HepG2 (cell line): ENCODE data around the gene MRPS17. TPM values are rescaled to one million over a fixed set of nuclear protein-coding genes. Genes with fewer than 3 reads are reported as not detected.
A peak's percentile ranks its signal among the peaks of the same experiment; 100 is the strongest.

Experiments used
- ADNP ChIP-seq: sonication (generic); formaldehyde crosslinking; IDR thresholded peaks from 2 replicates; pipeline ENCODE4 v1.4.0; 2020; ENCODE audit warnings: missing genetic modification reagents
- ATF3 ChIP-seq: sonication (generic); formaldehyde crosslinking; IDR thresholded peaks from 2 replicates; pipeline ENCODE4 v1.4.0; 2020; ENCODE audit warnings: missing genetic modification reagents
- CCAR2 ChIP-seq: fragments of 200-400 bp; formaldehyde crosslinking; optimal IDR thresholded peaks from 2 replicates; pipeline ENCODE3; 2018; ENCODE audit warnings: low read depth, mild to moderate bottlenecking, low read length, moderate library complexity
- CREB3 ChIP-seq: sonication (generic); formaldehyde crosslinking; IDR thresholded peaks from 2 replicates; pipeline ENCODE4 v1.5.0; 2020; ENCODE audit warnings: missing genetic modification reagents
- GTF3A ChIP-seq: sonication (generic); formaldehyde crosslinking; conservative IDR thresholded peaks from 2 replicates; pipeline ENCODE4 v1.4.0; 2020; ENCODE audit warnings: mild to moderate bottlenecking, missing genetic modification reagents
- HNF1B ChIP-seq: sonication (generic); formaldehyde crosslinking; IDR thresholded peaks from 2 replicates; pipeline ENCODE4 v1.5.1; 2020; ENCODE audit warnings: mild to moderate bottlenecking, moderate library complexity, missing genetic modification reagents
- KLF6 ChIP-seq: IDR thresholded peaks from 2 replicates; pipeline ENCODE4 v1.8.0; 2016; ENCODE audit warnings: missing biosample characterization, missing genetic modification reagents
- NBN ChIP-seq: fragments of 450-650 bp; conservative IDR thresholded peaks from 2 replicates; pipeline ENCODE4 v1.6.1; 2017
- RFX3 ChIP-seq: IDR thresholded peaks from 2 replicates; pipeline ENCODE4 v1.6.1; 2016; ENCODE audit warnings: missing biosample characterization, missing genetic modification reagents
- SAP130 ChIP-seq: IDR thresholded peaks from 2 replicates; pipeline ENCODE4 v1.6.1; 2016; ENCODE audit warnings: low read depth
- SMC3 ChIP-seq: IDR thresholded peaks from 2 replicates; pipeline ENCODE4 v1.6.1; 2011; ENCODE audit warnings: low read length, improper control_type of control experiment
- SOX5 ChIP-seq: IDR thresholded peaks from 2 replicates; pipeline ENCODE4 v1.6.1; 2016; ENCODE audit warnings: borderline replicate concordance
- SRSF1 ChIP-seq: fragments of 200-400 bp; formaldehyde crosslinking; optimal IDR thresholded peaks from 2 replicates; pipeline ENCODE3; 2017; ENCODE audit warnings: mild to moderate bottlenecking, low read depth, low read length, moderate library complexity
- TAF15 ChIP-seq: fragments of 200-400 bp; formaldehyde crosslinking; IDR thresholded peaks from one replicate; pipeline ENCODE4 v1.6.1; 2018; ENCODE audit warnings: mild to moderate bottlenecking, low read depth, low read length; ENCODE audit not compliant: poor library complexity, severe bottlenecking
- ZBTB8A ChIP-seq: sonication (generic); formaldehyde crosslinking; IDR thresholded peaks from 2 replicates; pipeline ENCODE4 v1.4.0; 2020; ENCODE audit warnings: mild to moderate bottlenecking, low read depth, missing genetic modification reagents, borderline replicate concordance
- ZNF136 ChIP-seq: sonication (generic); formaldehyde crosslinking; IDR thresholded peaks from 2 replicates; pipeline ENCODE4 v1.8.1; 2022; ENCODE audit warnings: low read depth, mild to moderate bottlenecking, moderate library complexity, missing genetic modification reagents
- ZNF558 ChIP-seq: sonication (generic); formaldehyde crosslinking; IDR thresholded peaks from 2 replicates; pipeline ENCODE4 v1.9.0; 2022; ENCODE audit warnings: mild to moderate bottlenecking, missing genetic modification reagents, borderline replicate concordance
- ZNF703 ChIP-seq: sonication (generic); formaldehyde crosslinking; IDR thresholded peaks from 2 replicates; pipeline ENCODE4 v1.5.1; 2020; ENCODE audit warnings: missing genetic modification reagents, mild to moderate bottlenecking, moderate library complexity, borderline replicate concordance
- ZNF776 ChIP-seq: sonication (generic); formaldehyde crosslinking; IDR thresholded peaks from 2 replicates; pipeline ENCODE4 v1.4.0; 2020; ENCODE audit warnings: mild to moderate bottlenecking, missing genetic modification reagents
- ZNF878 ChIP-seq: sonication (generic); formaldehyde crosslinking; IDR thresholded peaks from 2 replicates; pipeline ENCODE4 v1.8.1; 2023; ENCODE audit warnings: mild to moderate bottlenecking, missing genetic modification reagents, moderate library complexity
- polyA plus RNA-seq, 8 experiments: library from polyadenylated mRNA; depleted of rRNA in 3 of 8; stranded (reverse) in 7 of 8; unstranded in 1 of 8; fragments of >200 nt; fragmentation: Illumina TruSeq in 4 of 8; extraction: Trizol in 4 of 8; gene quantifications; 2 replicates each; pipeline versions ENCODE4 v1.2.1 to v1.2.3, GENCODE V29; 2011 to 2016; ENCODE audit warnings: low read depth in 4 of 8, missing spikeins in 1 of 8, mixed read lengths in 1 of 8; ENCODE audit not compliant: insufficient read depth in 1 of 8
- total RNA-seq, 5 experiments: library from RNA; depleted of rRNA; stranded (reverse); fragments of >200 nt; fragmentation: Illumina TruSeq; extraction: Trizol; gene quantifications; 2 replicates each; pipeline ENCODE4 v1.2.3, GENCODE V29; 2016; ENCODE audit warnings: low read depth in 1 of 5
- TF ChIP-seq, protein P1 (sequence below): sonication (generic); formaldehyde crosslinking; IDR thresholded peaks from 2 replicates; pipeline ENCODE4 v1.5.1; 2020; ENCODE audit warnings: mild to moderate bottlenecking, missing genetic modification reagents, moderate library complexity
- TF ChIP-seq, protein P2 (sequence below): sonication (generic); formaldehyde crosslinking; IDR thresholded peaks from 2 replicates; pipeline ENCODE4 v1.5.0; 2020; ENCODE audit warnings: missing genetic modification reagents
- TF ChIP-seq, protein P3 (sequence below): sonication (generic); formaldehyde crosslinking; IDR thresholded peaks from 2 replicates; pipeline ENCODE4 v1.4.0; 2020; ENCODE audit warnings: missing genetic modification reagents, mild to moderate bottlenecking, borderline replicate concordance

Gene MRPS17
- total and polyA plus RNA-seq, 2 of the 13 experiments (the other 11 are each of a cell fraction or from before 2014, with no cell fraction given), result 14.9 to 31.3 TPM

- TF ChIP-seq ZNF878 (no peak), GTF3A (CRISPR knock-in tag) (no peak), ATF3 (CRISPR knock-in tag) (no peak; the same call in 1 of the 2 replicates), TAF15 (no peak), HNF1B (CRISPR knock-in tag) (peak; percentile 79), CCAR2 (no peak), ZNF703 (CRISPR knock-in tag) (no peak), ADNP (CRISPR knock-in tag) (no peak), CREB3 (CRISPR knock-in tag) (no peak), SOX5 (peak; percentile 54; the same call in 1 of the 2 replicates), SAP130 (CRISPR knock-in tag) (peak; percentile 98), SRSF1 (peak; percentile 55), NBN (no peak), ZBTB8A (no peak), ZNF776 (CRISPR knock-in tag) (peak; percentile 41; the same call in 1 of the 2 replicates), RFX3 (CRISPR knock-in tag) (no peak), ZNF558 (CRISPR knock-in tag) (no peak), ZNF136 (CRISPR knock-in tag) (peak; percentile 81; the same call in 1 of the 2 replicates), KLF6 (CRISPR knock-in tag) (no peak), SMC3 (no peak)
- TF ChIP-seq, protein P1, sequence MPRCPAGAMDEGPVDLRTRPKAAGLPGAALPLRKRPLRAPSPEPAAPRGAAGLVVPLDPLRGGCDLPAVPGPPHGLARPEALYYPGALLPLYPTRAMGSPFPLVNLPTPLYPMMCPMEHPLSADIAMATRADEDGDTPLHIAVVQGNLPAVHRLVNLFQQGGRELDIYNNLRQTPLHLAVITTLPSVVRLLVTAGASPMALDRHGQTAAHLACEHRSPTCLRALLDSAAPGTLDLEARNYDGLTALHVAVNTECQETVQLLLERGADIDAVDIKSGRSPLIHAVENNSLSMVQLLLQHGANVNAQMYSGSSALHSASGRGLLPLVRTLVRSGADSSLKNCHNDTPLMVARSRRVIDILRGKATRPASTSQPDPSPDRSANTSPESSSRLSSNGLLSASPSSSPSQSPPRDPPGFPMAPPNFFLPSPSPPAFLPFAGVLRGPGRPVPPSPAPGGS, result peak; percentile 93
- TF ChIP-seq, protein P2, sequence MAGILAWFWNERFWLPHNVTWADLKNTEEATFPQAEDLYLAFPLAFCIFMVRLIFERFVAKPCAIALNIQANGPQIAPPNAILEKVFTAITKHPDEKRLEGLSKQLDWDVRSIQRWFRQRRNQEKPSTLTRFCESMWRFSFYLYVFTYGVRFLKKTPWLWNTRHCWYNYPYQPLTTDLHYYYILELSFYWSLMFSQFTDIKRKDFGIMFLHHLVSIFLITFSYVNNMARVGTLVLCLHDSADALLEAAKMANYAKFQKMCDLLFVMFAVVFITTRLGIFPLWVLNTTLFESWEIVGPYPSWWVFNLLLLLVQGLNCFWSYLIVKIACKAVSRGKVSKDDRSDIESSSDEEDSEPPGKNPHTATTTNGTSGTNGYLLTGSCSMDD, result no peak
- TF ChIP-seq, protein P3, sequence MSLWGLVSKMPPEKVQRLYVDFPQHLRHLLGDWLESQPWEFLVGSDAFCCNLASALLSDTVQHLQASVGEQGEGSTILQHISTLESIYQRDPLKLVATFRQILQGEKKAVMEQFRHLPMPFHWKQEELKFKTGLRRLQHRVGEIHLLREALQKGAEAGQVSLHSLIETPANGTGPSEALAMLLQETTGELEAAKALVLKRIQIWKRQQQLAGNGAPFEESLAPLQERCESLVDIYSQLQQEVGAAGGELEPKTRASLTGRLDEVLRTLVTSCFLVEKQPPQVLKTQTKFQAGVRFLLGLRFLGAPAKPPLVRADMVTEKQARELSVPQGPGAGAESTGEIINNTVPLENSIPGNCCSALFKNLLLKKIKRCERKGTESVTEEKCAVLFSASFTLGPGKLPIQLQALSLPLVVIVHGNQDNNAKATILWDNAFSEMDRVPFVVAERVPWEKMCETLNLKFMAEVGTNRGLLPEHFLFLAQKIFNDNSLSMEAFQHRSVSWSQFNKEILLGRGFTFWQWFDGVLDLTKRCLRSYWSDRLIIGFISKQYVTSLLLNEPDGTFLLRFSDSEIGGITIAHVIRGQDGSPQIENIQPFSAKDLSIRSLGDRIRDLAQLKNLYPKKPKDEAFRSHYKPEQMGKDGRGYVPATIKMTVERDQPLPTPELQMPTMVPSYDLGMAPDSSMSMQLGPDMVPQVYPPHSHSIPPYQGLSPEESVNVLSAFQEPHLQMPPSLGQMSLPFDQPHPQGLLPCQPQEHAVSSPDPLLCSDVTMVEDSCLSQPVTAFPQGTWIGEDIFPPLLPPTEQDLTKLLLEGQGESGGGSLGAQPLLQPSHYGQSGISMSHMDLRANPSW (CRISPR knock-in tag), result no peak
Observed at GRCh38 chr7:55951637-55952351, at the start of gene MRPS17 (continued).
